Measurements from ENCODE around the gene PRKAR2B. TPM values are rescaled to one million over a fixed set of nuclear protein-coding genes. Genes with fewer than 3 reads are reported as not detected.
"Not testable (repeated sequence)": the region's sequence is repeated elsewhere in the genome, so short reads cannot be mapped to it uniquely, and the experiment has no call there.

PRKAR2B gene
- total RNA-seq, 2 donors from 2014 or later, result 1.1 to 1.6 TPM

GRCh38 chr7:107155726-107156125 lies 111.2 kb downstream of the PRKAR2B start:
- H3K4me1 Mint-ChIP-seq (ENCODE audit: low read depth); H3K4me3 Mint-ChIP-seq; H3K27me3 Mint-ChIP-seq (ENCODE audit: low read depth); ATAC-seq (replicated peaks in 1 of 2); H3K27ac Mint-ChIP-seq; H3K9me3 Mint-ChIP-seq; H3K36me3 Mint-ChIP-seq (ENCODE audit: insufficient read depth in 2 of 2); DNase-seq: not testable (repeated sequence)

GRCh38 chr7:107157091-107157490 lies 112.6 kb downstream of the PRKAR2B start:
- H3K9me3 Mint-ChIP-seq, result no peaks in the 10 kb centered on the region
- H3K36me3 Mint-ChIP-seq (ENCODE audit: insufficient read depth in 2 of 2), result no peaks in the 10 kb centered on the region
- H3K27ac Mint-ChIP-seq, result no peak overlapping the region
- DNase-seq, result no peak
- H3K4me3 Mint-ChIP-seq, result no peak overlapping the region
- H3K4me1 Mint-ChIP-seq (ENCODE audit: low read depth), result no peaks in the 10 kb centered on the region
- no peak for ATAC-seq (replicated peaks in 1 of 2)
- H3K27me3 Mint-ChIP-seq (ENCODE audit: low read depth), result no peaks in the 10 kb centered on the region

DNA sequence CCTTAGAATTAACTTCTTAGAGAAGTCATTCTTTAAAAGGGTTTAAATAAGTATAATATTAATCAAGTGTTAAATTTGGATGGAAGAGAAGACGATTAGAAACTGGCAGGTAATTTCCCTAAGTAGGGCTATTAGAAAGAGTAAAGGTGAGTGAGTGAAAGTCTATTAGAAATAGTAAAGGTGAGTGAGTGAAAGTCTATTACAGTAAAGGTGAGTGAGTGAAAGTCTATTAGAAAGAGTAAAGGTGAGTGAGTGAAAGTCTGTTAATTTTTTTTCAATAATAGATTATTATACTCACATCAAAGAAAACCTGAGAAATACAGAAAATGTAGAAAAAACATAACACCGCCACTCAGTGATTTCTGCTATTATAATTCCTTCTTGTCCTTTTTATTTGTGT lies 113.5 kb downstream of the PRKAR2B start:
- Mint-ChIP-seq H3K27me3 (ENCODE audit: low read depth) (no peaks in the 10 kb centered on the region), H3K27ac (no peak overlapping the region), H3K4me3 (no peak overlapping the region), H3K36me3 (ENCODE audit: insufficient read depth in 2 of 2) (no peaks in the 10 kb centered on the region), H3K4me1 (ENCODE audit: low read depth) (no peaks in the 10 kb centered on the region), H3K9me3 (no peaks in the 10 kb centered on the region)
- ATAC-seq (replicated peaks in 1 of 2), result no peak
- DNase-seq, result no peak

GRCh38 chr7:107160389-107160788 lies 115.9 kb downstream of the PRKAR2B start:
- DNase-seq, result no peak
- H3K9me3 Mint-ChIP-seq, result no peaks in the 10 kb centered on the region
- ATAC-seq (replicated peaks in 1 of 2), result no peak
- no peak overlapping the region for H3K27ac Mint-ChIP-seq
- no peak overlapping the region for H3K4me3 Mint-ChIP-seq
- no peaks in the 10 kb centered on the region for H3K4me1 Mint-ChIP-seq (ENCODE audit: low read depth)
- peaks cover 7% of the 10 kb centered on the region for H3K27me3 Mint-ChIP-seq (ENCODE audit: low read depth)
- no peaks in the 10 kb centered on the region for H3K36me3 Mint-ChIP-seq (ENCODE audit: insufficient read depth in 2 of 2)

DNA sequence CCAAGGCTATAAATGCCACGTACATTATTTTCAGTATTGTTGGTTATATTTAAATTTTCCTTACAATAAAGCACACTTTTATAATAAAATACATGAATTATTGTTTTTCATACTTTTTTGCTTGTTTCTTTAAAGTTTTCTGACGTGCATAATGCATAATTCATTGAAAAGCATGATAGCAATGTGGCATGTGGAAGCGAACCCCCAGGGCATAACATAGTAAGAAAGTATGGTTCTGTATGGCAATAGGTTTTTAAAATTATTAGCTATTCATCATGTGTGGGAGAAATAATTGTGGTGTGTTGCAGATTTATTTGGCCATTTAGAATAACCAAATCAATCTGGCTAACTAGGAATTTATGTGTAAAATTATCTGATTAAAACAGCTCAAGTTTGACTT lies 116.9 kb downstream of the PRKAR2B start:
- H3K4me1 Mint-ChIP-seq (ENCODE audit: low read depth), result peaks cover 4% of the 10 kb centered on the region
- DNase-seq (no peak), ATAC-seq (replicated peaks in 1 of 2) (no peak)
- peaks cover 7% of the 10 kb centered on the region for H3K27me3 Mint-ChIP-seq (ENCODE audit: low read depth)
- no peaks in the 10 kb centered on the region for H3K9me3 Mint-ChIP-seq
- no peak overlapping the region for H3K4me3 Mint-ChIP-seq
- no peak overlapping the region for H3K27ac Mint-ChIP-seq
- H3K36me3 Mint-ChIP-seq (ENCODE audit: insufficient read depth in 2 of 2), result no peaks in the 10 kb centered on the region

DNA sequence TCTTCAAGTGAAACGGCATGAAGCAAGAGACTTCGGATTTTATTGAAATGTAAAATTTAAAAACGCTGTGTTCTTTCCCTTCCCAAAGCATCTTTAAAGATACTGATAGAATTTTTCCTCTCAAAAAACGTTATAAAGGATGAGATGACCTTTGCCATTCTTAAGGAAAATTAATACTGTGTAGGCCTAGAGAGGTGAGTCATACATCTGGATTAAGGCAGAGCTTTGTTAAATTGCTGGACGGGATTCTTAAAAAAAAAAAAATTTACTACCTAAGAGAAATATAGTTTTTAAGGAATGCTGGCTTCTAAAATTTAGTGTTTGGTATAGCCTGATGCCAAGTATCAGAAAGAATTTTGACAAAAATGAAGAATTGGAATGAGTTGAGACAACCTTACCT lies 118.0 kb downstream of the PRKAR2B start:
- no peaks in the 10 kb centered on the region for H3K9me3 Mint-ChIP-seq
- DNase-seq, result no peak
- no peaks in the 10 kb centered on the region for H3K36me3 Mint-ChIP-seq (ENCODE audit: insufficient read depth in 2 of 2)
- H3K4me1 Mint-ChIP-seq (ENCODE audit: low read depth), result peaks cover 14% of the 10 kb centered on the region
- H3K27ac Mint-ChIP-seq, result no peak overlapping the region
- H3K4me3 Mint-ChIP-seq, result no peak overlapping the region
- no peak for ATAC-seq (replicated peaks in 1 of 2)
- peaks cover 7% of the 10 kb centered on the region for H3K27me3 Mint-ChIP-seq (ENCODE audit: low read depth)

GRCh38 chr7:107164092-107164491 lies 119.6 kb downstream of the PRKAR2B start:
- Mint-ChIP-seq H3K36me3 (ENCODE audit: insufficient read depth in 2 of 2) (peaks cover 2 to 3% of the 10 kb centered on the region in 2 donors), H3K9me3 (no peaks in the 10 kb centered on the region), H3K4me1 (ENCODE audit: low read depth) (peaks cover 16% of the 10 kb centered on the region), H3K4me3 (no peak overlapping the region), H3K27me3 (ENCODE audit: low read depth) (peaks cover 7% of the 10 kb centered on the region), H3K27ac (no peak overlapping the region)
- DNase-seq (no peak), ATAC-seq (replicated peaks in 1 of 2) (no peak)

GRCh38 chr7:107165341-107165740 lies 120.8 kb downstream of the PRKAR2B start:
- peaks cover 16% of the 10 kb centered on the region for H3K4me1 Mint-ChIP-seq (ENCODE audit: low read depth)
- ATAC-seq (replicated peaks in 1 of 2), result no peak
- peaks cover 2 to 9% of the 10 kb centered on the region in 2 donors for H3K36me3 Mint-ChIP-seq (ENCODE audit: insufficient read depth in 2 of 2)
- H3K4me3 Mint-ChIP-seq, result no peak overlapping the region
- H3K9me3 Mint-ChIP-seq, result no peaks in the 10 kb centered on the region
- no peak for DNase-seq
- peaks cover 7% of the 10 kb centered on the region for H3K27me3 Mint-ChIP-seq (ENCODE audit: low read depth)
- H3K27ac Mint-ChIP-seq, result no peak overlapping the region

DNA sequence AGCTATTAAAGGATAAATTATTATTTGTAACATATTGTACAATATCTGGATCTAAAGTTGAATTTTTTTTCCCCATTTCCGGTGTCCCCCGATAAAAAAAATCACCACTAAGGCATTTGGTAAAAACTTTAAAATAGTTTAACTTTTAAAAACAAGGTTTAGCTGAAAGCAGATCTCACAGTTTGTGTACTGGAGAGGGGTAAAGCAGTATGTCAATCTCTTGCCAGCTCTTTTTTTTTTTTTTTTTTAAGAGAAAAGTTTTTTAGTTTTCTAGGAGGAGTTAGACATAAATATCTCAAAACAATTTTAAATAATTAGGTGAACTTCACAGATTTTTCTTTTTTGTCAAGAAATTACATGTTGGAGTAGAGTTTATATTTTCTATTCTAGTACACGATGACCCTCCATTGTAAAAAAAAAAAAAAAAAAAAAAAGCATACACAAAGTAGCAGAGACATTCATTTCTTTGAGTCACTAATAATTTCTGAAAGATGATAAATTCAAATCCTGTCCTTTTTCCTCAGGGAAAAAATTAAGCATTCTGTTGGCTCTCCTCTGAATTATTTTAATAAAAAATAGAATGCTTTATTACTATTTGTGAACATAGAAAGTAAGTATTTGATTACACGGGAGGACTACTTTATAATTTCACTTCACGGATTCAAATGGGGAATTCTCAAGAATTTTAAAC lies 122.4 kb downstream of the PRKAR2B start:
- peaks cover 7% of the 10 kb centered on the region for H3K27me3 Mint-ChIP-seq (ENCODE audit: low read depth)

DNA sequence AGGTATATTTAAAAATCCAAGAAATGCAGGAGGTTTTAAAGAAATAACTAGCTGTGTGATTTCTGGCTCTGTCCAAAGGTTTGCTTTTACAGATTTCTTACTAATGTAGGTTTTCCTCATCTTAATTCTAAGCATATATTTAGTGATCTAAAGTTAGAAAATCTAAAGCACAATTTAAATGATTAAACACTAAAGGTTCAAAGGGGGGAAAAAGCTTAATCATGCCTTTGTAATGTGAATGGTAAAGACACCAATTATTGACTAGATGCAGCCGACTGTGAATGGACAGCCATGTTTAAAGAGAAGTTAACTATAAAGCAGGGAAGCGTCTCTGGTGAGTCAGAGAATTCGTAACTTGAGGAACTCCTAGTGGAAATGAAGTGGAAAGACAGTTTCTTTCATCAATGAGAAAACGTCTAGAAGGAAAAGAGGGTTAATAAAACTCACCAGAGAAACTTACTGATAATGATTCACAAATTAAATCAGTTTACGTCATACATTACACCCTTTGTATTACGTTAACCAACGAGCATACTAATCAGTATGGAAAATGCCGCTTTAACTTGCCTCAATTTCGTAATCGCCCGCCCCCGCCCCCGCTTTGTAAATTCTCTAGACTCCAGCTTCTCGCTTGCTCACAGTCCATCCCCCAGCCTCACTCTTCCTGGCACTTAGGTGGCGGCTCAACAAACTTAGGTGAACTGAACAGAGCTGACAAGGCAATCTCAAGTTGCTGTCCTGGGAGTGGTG lies 123.2 kb downstream of the PRKAR2B start:
- Mint-ChIP-seq H3K36me3 (ENCODE audit: insufficient read depth in 2 of 2) (peaks cover 10% of the 10 kb centered on the region in 2 donors), H3K27me3 (ENCODE audit: low read depth) (peaks cover 7% of the 10 kb centered on the region), H3K4me1 (ENCODE audit: low read depth) (peaks cover 30% of the 10 kb centered on the region), H3K27ac (peak overlapping the region; percentile 98), H3K4me3 (peak overlapping the region; percentile 88 to 95), H3K9me3 (no peaks in the 10 kb centered on the region)
- ATAC-seq (replicated peaks in 1 of 2) (peak in 1 of 2 donors; percentile 19), DNase-seq (peak in 1 of 2 donors; percentile 24)

More for the DNA sequence above, 122.4 kb downstream of the PRKAR2B start:
- no peaks in the 10 kb centered on the region for H3K9me3 Mint-ChIP-seq
- peak overlapping the region; percentile 88 to 95 for H3K4me3 Mint-ChIP-seq
- peak overlapping the region; percentile 98 for H3K27ac Mint-ChIP-seq
- ATAC-seq (replicated peaks in 1 of 2) (no peak), DNase-seq (no peak)
- H3K36me3 Mint-ChIP-seq (ENCODE audit: insufficient read depth in 2 of 2), result peaks cover 10% of the 10 kb centered on the region in 2 donors
- H3K4me1 Mint-ChIP-seq (ENCODE audit: low read depth), result peaks cover 24% of the 10 kb centered on the region

- Mint-ChIP-seq H3K9me3 (no peaks in the 10 kb centered on the region), H3K4me3 (peak within 1 kb of the TSS; percentile 88 to 95), H3K36me3 (ENCODE audit: insufficient read depth in 2 of 2) (peaks cover 10% of the 10 kb centered on the region in 2 donors), H3K27me3 (ENCODE audit: low read depth) (peaks cover 7% of the 10 kb centered on the region), H3K4me1 (ENCODE audit: low read depth) (peaks cover 38% of the 10 kb centered on the region), H3K27ac (peak within 1 kb of the TSS; percentile 98)
- peak; percentile 82 to 83 for ATAC-seq (replicated peaks in 1 of 2)
- peak; percentile 97 to 98 for DNase-seq
Measured at GRCh38 chr7:107168233-107169119, 124.0 kb downstream of the PRKAR2B start, which contains the start of gene HBP1. Gene HBP1 (plus strand): TSS chr7:107169003. CDS start chr7:107179894, 10,891 bp downstream.

DNA sequence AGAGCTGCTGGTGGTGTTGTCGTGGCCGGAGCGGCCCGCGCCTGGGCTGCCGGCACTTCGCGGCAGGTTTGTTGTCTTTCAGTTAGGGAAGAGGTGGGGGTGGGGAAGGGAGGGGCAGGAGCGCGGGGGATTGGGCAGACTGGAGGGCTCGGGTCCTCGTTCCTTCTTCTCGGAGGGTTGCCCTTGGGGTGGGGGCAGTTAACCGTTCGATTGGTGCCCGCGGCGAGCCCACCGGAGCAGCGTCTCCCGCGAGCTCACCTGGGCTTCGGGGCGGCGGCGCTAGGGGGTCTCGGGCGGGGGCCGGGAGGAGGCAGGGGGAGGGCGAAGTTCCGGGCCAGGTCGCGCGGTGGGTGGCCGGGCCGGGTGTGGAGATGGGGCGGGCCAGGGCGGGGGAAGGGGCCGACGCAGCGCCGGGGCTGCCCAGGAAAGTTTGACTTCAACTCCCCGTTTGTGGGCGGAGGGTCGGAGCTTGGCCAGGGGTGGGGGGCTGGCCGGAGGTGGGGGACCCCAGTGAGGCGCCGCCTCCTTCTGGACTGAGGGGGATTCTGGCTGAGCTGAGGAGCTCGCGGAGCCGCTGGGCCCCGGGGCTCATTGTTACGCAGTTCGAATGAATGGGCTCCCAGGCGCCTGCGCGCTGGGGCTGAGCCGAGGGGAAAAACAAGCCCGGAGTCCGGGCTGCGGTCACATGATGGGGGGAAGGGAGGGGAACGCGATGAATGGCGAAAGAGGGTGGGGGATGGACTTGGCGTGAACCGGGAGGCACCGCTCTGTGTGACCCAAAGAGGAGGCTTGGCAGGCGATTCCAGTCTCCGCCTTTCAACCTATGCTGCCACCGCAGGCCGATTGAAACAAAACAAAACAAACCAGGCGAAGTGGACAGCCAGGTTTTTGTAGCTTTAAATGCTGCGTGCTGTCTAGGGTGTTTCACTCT lies 124.9 kb downstream of the PRKAR2B start:
- peak overlapping the region; percentile 98 for H3K27ac Mint-ChIP-seq
- ATAC-seq (replicated peaks in 1 of 2), result peak; percentile 41
- H3K9me3 Mint-ChIP-seq, result no peaks in the 10 kb centered on the region
- peaks cover 47% of the 10 kb centered on the region for H3K4me1 Mint-ChIP-seq (ENCODE audit: low read depth)
- H3K27me3 Mint-ChIP-seq (ENCODE audit: low read depth), result peaks cover 7% of the 10 kb centered on the region
- H3K36me3 Mint-ChIP-seq (ENCODE audit: insufficient read depth in 2 of 2), result peaks cover 10 to 15% of the 10 kb centered on the region in 2 donors
- peak overlapping the region; percentile 88 to 95 for H3K4me3 Mint-ChIP-seq
- peak; percentile 93 for DNase-seq

Measured in activated T-cell treated with anti-CD3 and anti-CD28 coated beads, Interleukin-2, amount 50 U/mL, for 72 hours (primary cell).